Fibroblast of skin of left biceps (primary cell): Measurements from ENCODE around the gene TEX53.

Source experiments
- DNase-seq, 2 experiments: peaks; one replicate each; pipeline ENCODE4 v3.0.0-alpha.2; 2013; ENCODE audit warnings: low read depth in 2 of 2

TEX53 gene

DNA sequence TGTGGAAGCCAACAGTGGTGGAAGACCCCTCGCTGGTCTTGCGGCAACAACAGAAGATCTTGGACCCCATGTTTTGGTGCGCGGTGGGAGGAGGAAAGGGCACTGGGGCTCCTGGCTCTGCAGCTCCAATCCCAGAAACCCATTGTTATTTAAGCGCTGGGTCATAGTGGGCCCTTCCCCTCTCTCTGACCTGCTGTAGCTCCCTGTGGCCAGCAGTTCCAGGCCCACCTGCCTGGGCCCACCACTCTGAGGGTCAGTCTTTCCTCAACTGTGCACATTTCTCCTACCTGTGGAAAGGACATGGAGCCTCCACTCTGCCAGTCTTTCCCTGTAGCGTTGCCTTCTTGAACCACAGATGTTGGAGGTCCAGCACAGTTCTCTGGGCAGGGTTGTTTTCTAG is at the start of gene TEX53:
TEX53 (minus strand) TSS at position 101 of the 400 bp plus-strand sequence; CDS start at position 70, 31 bp downstream.
- DNase-seq: no peak

GRCh38 chr9:114706711-114707110 is 49.1 kb upstream of the TEX53 start:
- DNase-seq: no peak

DNA sequence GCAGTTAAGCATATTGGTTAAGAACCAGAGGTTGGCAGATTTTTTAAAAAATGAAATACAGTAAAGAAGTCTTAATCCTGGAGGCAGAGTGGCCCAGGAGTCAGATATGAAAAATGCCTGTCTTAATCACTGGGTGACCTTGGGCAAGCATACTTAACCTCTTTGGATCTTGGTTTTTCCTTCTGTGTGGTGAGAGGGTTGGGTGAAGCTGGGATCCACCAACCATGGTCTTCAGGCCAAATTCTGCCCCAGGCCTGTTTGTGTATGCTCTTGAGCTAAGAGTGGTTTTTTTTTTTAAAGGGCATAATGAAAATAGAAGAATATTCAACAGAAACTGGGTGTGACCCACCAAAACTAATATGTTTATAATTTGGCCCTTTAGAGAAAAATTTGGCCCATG is 44.4 kb upstream of the TEX53 start:
- DNase-seq: no peak

- no peak for DNase-seq
Observed at GRCh38 chr9:114697951-114698351, 40.3 kb upstream of the TEX53 start.

DNA sequence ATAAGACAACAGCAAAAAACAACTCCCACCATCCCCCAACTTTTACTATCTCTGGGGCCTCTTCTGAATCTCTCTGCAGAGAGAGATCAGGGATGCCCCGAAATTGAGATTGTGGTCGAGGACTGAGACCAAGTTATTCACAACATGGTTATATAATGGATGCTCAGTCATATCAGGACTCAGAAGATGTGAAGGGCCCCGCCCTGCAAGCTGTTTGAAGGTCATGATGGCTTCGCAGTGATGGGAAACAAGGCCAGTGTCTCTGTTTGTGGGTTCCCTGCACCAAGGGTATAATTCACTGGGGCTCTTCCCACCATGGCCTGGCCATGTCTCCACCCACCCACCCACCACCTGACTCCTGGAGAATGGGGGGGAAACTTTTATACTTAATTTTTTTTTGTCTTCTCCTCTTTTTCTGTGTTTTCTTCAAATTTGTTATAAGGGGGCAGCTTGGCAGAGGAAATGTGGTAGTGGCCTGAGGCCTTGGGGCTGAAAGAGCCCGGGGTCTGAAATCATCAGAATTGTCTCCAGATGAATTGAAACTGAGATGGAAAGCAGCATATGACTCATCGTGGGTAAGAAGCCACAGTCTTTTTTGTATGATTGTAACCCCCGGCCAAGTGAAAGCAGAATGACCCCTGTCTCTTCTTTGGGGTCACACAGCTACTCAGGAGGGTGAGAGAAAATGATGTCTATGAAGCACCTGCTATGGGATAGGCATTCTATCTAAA is 39.4 kb upstream of the TEX53 start:
- no peak for DNase-seq

DNA sequence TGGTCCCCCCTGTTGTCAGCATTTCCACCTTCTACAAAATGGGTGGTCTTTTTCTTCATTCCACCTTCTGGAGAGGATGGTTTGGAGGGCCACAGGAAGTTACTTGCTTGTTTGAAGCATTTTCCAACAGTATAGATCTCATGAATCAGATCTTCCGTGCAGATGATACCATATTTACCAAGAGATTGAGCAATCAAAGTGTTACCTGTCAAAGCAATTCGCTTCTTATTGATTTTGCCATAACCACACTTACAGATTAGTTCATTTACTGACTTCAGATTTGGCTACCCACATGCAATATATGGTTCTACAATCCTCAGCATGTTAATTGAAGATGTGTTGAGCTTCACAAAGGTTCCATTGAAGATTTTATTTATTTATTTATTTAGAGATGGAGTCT is 38.3 kb upstream of the TEX53 start:
- no peak for DNase-seq

DNA sequence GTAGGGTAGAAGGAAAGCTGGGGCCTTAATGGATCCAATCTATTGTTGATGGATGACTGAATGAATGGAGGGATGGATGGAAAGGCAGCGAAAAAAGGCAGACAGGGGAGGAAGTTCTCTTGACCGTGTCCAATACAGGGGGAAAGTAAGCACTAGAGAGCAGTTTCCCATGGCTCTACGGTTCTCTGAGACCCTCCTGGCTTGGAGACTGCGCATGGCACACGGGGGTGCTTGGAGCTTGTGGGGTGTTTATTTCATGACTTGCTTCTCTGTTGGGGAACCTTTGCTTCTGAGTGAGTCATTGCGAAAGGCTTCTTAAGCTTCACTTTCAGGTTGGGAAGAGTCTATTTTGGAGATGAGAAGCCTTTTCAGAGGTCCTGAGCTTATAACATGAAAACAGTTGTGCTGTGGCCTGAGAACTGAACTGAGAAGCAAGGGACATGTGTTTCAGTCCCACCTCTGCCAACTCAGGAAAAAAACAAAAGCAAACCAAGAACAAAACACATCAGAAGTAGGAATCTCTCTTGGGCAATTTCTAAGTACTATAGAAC is 37.2 kb upstream of the TEX53 start:
- DNase-seq: no peak

GRCh38 chr9:114694146-114694545 is 36.5 kb upstream of the TEX53 start:
- no peak for DNase-seq

DNA sequence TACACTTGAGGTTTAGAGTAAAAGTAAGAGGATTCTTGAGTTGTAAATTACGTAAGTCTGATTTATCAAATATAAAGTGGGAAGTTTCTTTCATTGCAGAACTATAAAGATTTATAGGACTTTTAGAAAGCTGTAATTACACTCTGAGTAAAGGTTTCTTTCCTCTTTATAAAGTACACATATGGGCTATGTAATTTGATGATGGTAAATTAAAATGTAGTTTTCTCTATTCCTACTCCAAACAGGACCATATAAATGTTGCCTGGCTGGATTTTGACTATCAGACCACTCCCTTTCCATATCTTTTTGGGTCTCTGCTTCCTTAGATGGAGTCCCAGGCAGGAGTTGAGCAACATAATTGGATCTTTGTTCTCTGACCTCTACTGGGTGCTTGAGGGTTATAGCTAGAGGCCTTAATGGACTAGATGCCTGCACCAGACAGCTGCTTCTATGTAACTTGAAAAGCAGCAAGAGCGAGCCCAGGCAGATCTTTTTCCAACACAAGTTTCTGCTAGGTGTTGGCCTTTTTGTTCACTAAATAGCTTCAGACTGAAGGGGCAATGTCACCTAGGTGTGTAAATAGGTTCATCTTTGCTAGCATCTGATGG is 35.7 kb upstream of the TEX53 start:
- DNase-seq: no peak

DNA sequence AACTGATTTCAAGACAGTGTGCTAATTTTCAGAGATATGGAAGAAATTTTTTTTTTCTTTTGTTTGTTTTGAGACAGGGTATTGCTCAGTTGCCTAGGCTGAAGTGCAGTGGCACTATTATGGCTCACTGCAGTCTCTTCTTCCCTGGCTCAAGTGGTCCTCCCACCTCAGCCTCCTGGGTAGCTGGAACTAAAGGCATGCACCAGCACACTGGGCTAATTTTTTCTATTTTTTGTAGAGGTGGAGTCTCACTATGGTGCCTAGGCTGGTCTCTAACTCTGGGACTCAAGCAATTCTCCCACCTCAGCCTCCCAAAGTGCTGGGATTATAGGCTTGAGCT is 34.3 kb upstream of the TEX53 start:
- no peak for DNase-seq

DNA sequence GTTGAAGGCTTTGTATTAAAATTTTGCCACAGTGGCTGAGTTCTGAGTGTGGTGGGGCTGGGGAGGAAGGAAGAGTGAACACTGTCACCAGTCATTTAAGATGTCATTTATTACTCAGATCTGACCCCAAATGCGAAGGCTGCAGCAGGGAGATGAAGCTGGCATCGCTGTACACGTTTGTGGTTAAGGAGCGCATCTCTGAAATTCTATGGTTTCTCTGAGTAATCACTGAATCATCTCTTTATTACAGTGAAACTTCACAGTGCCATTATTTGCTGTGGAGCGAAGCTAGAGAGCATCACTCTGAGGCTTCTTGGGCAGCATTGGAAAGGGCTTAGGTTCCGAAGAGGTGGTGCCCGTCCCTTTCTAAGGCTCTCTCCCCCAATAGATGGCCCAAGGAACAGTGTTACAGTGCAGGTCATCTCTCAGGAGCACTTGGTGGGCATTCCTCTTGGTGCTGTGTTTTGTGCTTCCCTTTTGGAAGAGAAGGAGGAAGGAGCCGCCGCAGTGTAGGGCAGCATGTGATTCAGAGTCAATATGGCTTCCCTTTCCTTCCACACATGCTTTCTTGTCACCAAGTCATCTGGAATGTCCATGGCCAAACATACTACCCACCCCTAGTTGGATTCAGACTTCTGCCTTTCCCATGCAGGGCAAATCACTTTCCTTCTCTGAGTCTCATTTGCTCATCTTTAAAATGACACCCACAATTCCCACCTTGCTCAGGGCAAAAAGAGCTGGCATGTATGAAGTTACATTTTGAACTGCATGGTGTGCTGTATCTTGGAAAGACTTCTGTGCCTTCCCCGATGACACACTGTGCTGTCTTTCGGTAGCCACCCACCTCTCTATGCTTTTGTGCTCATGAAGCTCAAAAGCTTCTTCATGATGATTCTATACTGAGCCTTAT is 33.7 kb upstream of the TEX53 start:
- DNase-seq: peak; percentile 79 to 81

DNA sequence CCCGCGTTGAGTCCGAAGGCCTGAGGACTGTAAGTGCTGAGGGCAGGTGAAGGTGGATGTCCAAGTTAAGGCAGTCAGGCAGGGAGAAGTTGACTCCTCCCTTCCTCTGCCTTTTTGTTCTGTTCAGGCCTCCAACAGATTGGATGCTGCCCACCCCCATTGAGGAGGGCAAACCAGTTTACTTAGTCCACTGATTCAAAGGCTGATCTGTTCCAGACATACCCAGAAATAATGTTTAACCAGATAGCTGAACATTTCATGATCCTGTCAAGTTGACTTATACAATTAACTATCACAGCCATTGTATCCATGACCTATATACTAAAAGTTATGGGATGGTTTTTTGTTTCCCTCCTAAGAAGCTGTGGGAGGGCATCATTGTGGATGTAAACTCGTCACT is 32.7 kb upstream of the TEX53 start:
- DNase-seq: no peak

DNA sequence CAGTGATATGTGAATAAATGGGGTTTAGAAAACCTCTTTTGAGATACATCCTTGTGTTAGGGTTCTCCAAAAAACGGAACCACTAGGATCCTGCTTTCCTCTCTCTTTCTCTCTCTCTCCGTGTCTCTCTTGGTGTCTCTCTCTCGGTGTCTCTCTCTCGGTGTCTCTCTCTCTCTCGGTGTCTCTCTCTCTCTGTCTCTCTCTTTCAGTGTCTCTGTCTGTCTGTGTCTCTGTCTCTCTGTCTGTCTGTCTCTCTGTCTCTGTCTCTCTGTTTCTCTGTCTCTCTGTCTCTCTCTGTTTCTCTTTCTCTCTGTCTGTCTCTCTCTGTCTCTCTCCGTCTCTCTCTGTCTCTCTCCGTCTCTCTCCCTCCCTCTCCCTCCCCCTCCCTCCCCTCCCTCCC is 32.2 kb upstream of the TEX53 start:
- no peak for DNase-seq

GRCh38 chr9:114688909-114689610 is 31.5 kb upstream of the TEX53 start:
- no peak for DNase-seq

DNA sequence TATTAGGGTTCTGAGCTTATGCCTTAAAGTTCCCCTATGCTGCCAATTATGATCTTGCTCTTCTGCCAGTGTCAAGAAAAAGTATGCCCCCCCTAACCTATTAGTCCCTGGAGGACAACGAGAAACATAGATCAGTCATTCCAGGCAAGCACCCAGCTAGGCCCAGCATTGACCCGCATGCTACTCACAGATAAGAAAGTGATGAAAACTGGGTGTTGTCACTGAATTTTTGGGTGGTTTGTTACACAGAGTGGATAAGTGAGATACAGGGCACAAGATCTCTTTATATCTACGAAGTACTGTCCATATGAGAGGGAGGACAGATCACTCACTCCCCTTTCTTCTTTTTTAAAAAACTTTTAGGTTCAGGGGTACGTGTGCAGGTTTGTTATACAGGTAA is 30.8 kb upstream of the TEX53 start:
- DNase-seq: no peak

- DNase-seq: no peak
Observed at GRCh38 chr9:114687034-114687433, 29.4 kb upstream of the TEX53 start.

DNA sequence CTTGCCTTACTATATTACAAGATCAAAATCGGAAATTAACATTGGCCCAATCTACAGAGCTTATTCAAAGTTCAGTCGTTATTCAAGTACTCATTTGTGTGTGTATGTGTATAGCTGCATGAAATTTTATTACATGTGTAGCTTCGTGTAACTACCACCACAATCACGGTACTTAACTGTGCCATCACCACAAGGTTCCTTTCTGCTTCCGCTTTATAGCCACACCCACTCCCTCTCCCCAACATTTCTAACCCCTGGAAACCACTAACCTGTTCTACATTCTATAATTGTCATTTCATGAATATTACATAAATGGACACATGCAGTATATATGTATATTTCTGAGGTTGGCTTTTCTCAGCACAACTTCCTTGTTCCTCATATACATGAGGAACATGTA is 28.3 kb upstream of the TEX53 start:
- DNase-seq: no peak

- no peak for DNase-seq
Observed at GRCh38 chr9:114684036-114684435, 26.4 kb upstream of the TEX53 start.

DNA sequence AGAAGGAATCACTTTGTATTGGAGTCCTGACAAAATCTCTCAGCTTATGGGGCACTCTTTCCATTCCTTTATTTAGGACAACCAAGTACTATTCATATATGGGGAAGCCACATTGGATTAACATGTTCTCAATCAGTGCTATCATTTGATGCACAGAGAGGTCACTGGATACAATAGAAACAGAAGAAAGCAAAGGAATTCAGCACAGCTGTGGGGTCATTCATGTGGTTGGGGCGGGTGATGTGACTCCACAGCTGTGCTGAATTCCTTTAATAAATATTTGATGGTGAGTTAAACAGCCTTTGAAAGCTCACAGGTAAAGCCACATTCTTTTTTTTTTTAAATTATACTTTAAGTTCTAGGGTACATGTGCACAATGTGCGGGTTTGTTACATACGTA is 25.2 kb upstream of the TEX53 start:
- no peak for DNase-seq

GRCh38 chr9:114681594-114682332 is 24.2 kb upstream of the TEX53 start, which contains the start of gene TEX48:
Gene TEX48 (minus strand): TSS chr9:114682192. CDS start chr9:114671723, 10,469 bp downstream.
- no peak for DNase-seq
